ENCODE results near the gene HSD17B8.
A peak's percentile ranks its signal among the peaks of the same experiment; 100 is the strongest.
"Not testable (repeated sequence)": the region's sequence is repeated elsewhere in the genome, so short reads cannot be mapped to it uniquely, and the experiment has no call there.

Gene HSD17B8

GRCh38 chr6:33207552-33208090, 3.2 kb downstream of the HSD17B8 start:
- DNase-seq, result no peak

GRCh38 chr6:33208091-33208967, 3.9 kb downstream of the HSD17B8 start, which contains the start of gene RING1:
Gene RING1 (plus strand): TSS chr6:33208500. CDS start chr6:33208823, 323 bp downstream.
- DNase-seq, result peak; percentile 67

- no peak for DNase-seq
Observed at GRCh38 chr6:33209856-33210255, 5.4 kb downstream of the HSD17B8 start.

DNA sequence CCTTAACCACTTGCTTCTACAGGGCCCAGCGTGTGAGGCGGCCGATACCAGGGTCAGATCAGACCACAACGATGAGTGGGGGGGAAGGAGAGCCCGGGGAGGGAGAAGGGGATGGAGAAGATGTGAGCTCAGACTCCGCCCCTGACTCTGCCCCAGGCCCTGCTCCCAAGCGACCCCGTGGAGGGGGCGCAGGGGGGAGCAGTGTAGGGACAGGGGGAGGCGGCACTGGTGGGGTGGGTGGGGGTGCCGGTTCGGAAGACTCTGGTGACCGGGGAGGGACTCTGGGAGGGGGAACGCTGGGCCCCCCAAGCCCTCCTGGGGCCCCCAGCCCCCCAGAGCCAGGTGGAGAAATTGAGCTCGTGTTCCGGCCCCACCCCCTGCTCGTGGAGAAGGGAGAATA, 6.7 kb downstream of the HSD17B8 start:
- no peak for DNase-seq

DNA sequence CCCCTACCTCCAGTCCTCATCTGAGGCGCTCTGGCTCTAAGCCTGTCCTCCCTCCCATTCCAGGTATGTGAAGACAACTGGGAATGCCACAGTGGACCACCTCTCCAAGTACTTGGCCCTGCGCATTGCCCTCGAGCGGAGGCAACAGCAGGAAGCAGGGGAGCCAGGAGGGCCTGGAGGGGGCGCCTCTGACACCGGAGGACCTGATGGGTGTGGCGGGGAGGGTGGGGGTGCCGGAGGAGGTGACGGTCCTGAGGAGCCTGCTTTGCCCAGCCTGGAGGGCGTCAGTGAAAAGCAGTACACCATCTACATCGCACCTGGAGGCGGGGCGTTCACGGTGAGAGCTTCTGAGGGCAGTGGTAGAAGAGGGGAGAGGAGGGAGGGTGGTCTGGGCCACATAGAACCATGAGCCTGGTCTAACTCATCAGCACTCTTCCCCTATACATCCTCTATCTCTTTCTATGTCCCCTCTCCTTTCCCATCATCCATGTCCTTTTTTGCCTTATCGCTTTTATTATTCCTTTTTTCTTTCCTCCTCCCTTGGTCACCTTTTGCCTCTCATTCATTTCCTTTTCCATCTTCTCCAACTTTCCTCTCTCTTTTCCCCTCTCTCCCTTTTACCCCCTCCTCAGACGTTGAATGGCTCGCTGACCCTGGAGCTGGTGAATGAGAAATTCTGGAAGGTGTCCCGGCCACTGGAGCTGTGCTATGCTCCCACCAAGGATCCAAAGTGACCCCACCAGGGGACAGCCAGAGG, 7.4 kb downstream of the HSD17B8 start:
- no peak for DNase-seq

GRCh38 chr6:33212857-33213165, 8.4 kb downstream of the HSD17B8 start:
- DNase-seq, result no peak

- no peak for DNase-seq
Observed at GRCh38 chr6:33213166-33213988, 8.9 kb downstream of the HSD17B8 start.

- no peak for DNase-seq
Observed at GRCh38 chr6:33213989-33214335, 9.5 kb downstream of the HSD17B8 start.

GRCh38 chr6:33215271-33216116, 11.0 kb downstream of the HSD17B8 start:
- DNase-seq, result no peak

DNA sequence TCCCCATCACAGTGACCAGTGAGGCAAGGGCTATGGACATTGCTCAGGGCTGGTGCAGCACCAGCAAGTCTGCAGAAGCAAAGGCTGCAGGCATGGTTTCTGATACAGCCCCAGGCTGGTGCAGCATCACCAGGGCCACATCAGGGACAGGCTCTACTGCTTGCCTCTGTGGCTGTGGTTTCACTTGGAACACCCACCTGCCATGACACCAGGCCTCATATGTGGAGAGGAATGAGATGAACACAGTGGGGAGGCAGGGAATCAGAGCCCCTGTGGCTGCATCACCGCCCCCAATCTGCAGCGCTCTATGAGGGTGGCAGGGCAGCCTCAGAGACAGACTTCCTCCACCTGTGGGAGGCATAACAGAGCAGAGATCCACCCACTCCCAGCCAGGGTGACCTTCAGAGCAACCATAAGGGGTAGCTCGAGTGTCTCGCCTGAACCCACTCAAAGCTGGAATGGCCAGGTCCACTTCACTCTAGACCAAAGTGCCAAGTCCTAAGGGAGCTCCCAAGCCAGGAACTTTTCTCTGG, 11.7 kb downstream of the HSD17B8 start:
- DNase-seq, result no peak

- no peak for DNase-seq
Observed at GRCh38 chr6:33217246-33217645, 12.8 kb downstream of the HSD17B8 start.

DNA sequence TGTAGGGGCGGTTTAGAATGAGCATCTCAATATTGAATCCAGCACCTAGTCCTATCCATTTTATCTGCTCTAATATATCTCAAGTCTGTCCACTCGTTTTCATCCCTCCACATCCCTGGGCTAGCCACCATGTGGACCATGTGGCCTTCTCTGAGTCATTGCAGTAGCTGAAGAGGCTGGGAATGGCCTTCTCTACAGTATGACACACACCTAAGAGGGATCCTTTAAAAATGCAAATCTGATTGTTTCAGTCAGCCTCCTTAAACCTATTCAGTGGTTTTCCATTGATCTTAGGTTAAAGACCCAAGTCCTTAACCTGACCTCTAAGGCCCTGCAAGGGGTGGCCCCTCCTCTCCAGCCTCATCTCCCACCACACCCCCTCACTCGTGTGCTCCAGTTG, 13.2 kb downstream of the HSD17B8 start:
- DNase-seq, result no peak

DNA sequence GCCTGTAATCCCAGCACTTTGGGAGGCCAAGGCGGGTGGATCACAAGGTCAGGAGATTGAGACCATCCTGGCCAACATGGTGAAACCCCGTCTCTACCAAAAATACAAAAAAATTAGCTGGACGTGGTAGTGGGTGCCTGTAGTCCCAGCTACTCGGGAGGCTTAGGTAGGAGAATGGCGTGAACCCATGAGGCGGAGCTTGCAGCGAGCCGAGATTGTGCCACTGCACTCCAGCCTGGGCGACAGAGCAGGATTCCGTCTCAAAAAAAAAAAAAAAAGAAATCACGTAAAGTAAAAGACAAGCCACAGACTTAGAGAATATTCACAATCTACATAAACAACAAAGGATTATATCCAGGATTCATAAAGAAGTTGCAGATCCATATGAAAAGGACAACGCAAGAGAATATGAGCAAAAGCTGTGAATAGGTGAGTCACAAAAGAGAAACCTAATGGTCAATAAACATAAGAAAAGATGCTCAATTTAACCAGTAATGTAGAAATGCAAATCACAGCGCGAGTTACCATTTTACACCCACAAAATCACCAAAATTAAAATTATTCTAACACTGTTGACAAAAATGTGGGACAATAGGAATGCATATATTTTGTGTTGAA, 22.2 kb downstream of the HSD17B8 start:
- DNase-seq, result not testable (repeated sequence)

GRCh38 chr6:33235221-33235634, 30.8 kb downstream of the HSD17B8 start:
- DNase-seq, result no peak

GRCh38 chr6:33236328-33236727, 31.9 kb downstream of the HSD17B8 start:
- no peak for DNase-seq

DNA sequence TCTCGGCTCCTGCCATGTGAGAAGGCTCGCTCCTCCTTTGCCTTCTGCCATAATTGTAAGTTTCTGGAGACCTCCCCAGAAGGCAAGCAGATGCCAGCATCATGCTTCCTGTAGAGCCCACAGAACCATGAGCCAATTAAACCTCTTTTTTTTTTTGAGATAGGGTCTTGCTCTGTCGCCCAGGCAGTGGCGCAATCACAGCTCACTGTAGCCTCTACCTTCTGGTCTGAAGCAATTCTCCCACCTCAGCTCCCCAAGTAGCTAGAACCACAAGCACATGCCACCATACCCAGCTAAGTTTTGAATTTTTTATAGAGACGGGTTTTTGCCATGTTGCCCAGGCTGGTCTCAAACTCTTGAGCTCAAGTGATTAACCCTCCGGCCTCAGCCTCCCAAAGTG, 32.4 kb downstream of the HSD17B8 start:
- no peak for DNase-seq

DNA sequence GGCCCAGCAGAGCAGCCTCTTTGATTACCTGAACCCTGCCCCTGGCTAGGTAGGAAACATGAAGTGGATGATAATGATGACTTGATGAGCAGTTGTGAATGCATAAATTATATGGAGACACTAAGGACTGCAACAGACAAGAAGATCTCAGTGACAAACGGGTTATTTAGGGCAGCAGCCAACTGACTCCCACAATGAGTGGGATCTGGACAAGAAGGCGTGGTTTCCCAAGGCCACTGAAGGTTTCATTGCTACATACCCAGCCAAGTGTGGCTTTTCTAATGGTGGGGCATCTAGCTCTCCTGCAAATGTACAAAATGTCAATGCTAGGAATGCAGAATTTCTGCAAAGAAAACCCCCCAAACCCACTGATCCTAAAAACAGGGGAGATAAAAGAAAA, 33.3 kb downstream of the HSD17B8 start:
- DNase-seq, result no peak

DNA sequence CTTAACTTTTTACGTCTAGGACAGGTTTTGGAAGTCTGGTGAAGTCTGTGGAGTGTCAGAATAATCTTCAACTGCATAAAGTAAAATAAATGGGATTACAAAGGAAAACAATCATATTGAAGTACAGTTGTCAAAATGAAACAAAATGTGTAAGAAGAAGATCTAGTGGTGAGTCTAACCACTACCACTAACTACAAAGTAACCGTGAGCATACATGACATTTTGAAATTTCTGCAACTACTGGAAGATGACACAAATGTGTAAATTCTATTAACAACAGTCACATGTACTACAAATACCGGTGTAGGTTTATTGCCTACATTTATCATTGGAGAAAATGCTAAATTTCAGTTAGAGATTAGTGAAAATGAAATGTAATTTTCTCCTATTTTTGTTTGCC, 37.5 kb downstream of the HSD17B8 start:
- DNase-seq, result no peak

- no peak for DNase-seq
Observed at GRCh38 chr6:33243476-33243875, 39.0 kb downstream of the HSD17B8 start.

GRCh38 chr6:33247977-33248642, 43.7 kb downstream of the HSD17B8 start:
- peak; percentile 77 for DNase-seq

GRCh38 chr6:33248643-33248931, 44.1 kb downstream of the HSD17B8 start:
- DNase-seq, result peak; percentile 32

Data from NCI-H510A (cell line).